Suprapubic skin (tissue), 4 donors: ENCODE data around the gene HDAC11. TPM values are rescaled to one million over a fixed set of nuclear protein-coding genes. Genes with fewer than 3 reads are reported as not detected.

ENCODE experiments used
- DNase-seq, 2 donors: peaks; one replicate each; pipeline ENCODE4 v3.0.0-alpha.2; 2019; ENCODE audit warnings: low spot score in 2 of 2
- H3K27ac ChIP-seq: fragments of 200-600 bp; sonication (generic); one replicate; pipeline ENCODE4 v1.5.1; 2019
- H3K27me3 ChIP-seq: fragments of 200-600 bp; sonication (generic); one replicate; pipeline ENCODE4 v1.5.1; 2019
- H3K36me3 ChIP-seq: fragments of 200-600 bp; sonication (generic); one replicate; pipeline ENCODE4 v1.5.1; 2019
- H3K4me1 ChIP-seq: fragments of 200-600 bp; sonication (generic); one replicate; pipeline ENCODE4 v1.5.1; 2019
- H3K4me3 ChIP-seq: fragments of 200-600 bp; sonication (generic); one replicate; pipeline ENCODE4 v1.5.1; 2019; ENCODE audit warnings: mild to moderate bottlenecking
- H3K9me3 ChIP-seq: fragments of 200-600 bp; sonication (generic); one replicate; pipeline ENCODE4 v1.5.1; 2019
- CTCF ChIP-seq, 2 donors: fragments of 200-600 bp in 1 of 2; fragments of 450-650 bp in 1 of 2; sonication (generic) in 1 of 2; IDR thresholded peaks; one replicate each; pipeline ENCODE4 v1.5.1; 2016 to 2019; ENCODE audit warnings: antibody characterized with exemption in 2 of 2, mild to moderate bottlenecking in 1 of 2, moderate library complexity in 1 of 2
- EP300 ChIP-seq: sonication (generic); formaldehyde crosslinking; IDR thresholded peaks from one replicate; pipeline ENCODE4 v1.6.1; 2017; ENCODE audit warnings: antibody characterized with exemption
- POLR2A ChIP-seq, 2 donors: fragments of 450-650 bp; IDR thresholded peaks; one replicate each; pipeline ENCODE4 v1.6.1; 2017; ENCODE audit warnings: antibody characterized with exemption in 2 of 2, mild to moderate bottlenecking in 2 of 2, moderate library complexity in 2 of 2
- POLR2AphosphoS5 ChIP-seq, 3 donors: sonication (generic); formaldehyde crosslinking; IDR thresholded peaks; one replicate each; pipeline ENCODE4 v1.6.1; 2017; ENCODE audit warnings: antibody characterized with exemption in 3 of 3
- WGBS: methylation state at CpG from one replicate; pipeline ENCODE4 v1.1.5; 2018; 5-methylcytosine and 5-hydroxymethylcytosine counted together
- total RNA-seq, 4 donors: library from RNA; depleted of rRNA; stranded (reverse); fragments of >200 nt; gene quantifications; one replicate each; pipeline ENCODE4 v1.1.0, GENCODE V29; 2016

The HDAC11 gene
- total RNA-seq, 4 donors from 2014 or later, result 16.7 to 28.3 (median 27.5) TPM

- Histone ChIP-seq H3K27me3 (no peaks in the 10 kb centered on the region), H3K27ac (peak overlapping the region; percentile 20), H3K9me3 (no peaks in the 10 kb centered on the region), H3K36me3 (peaks cover 5% of the 10 kb centered on the region), H3K4me3 (no peak overlapping the region), H3K4me1 (peaks cover 12% of the 10 kb centered on the region)
- no peak for DNase-seq
- TF ChIP-seq EP300 (no peak), POLR2A (IDR thresholded peaks at IDR 0.05) (no peak), POLR2AphosphoS5 (IDR thresholded peaks at IDR 0.05) (no peak), CTCF (IDR thresholded peaks at IDR 0.05) (no peak)
- 25% methylated on average over 14 of the region's 20 CpGs for WGBS
Measured at GRCh38 chr3:13507570-13508339, 27.6 kb downstream of the HDAC11 start.

GRCh38 chr3:13508496-13508895, 28.4 kb downstream of the HDAC11 start:
- no peak for DNase-seq
- no peak overlapping the region for H3K4me3 ChIP-seq
- WGBS, result 100% methylated on average over 2 of the region's 8 CpGs
- no peaks in the 10 kb centered on the region for H3K27me3 ChIP-seq
- peaks cover 20% of the 10 kb centered on the region for H3K4me1 ChIP-seq
- H3K9me3 ChIP-seq, result no peaks in the 10 kb centered on the region
- H3K27ac ChIP-seq, result no peak overlapping the region
- H3K36me3 ChIP-seq, result no peaks in the 10 kb centered on the region
- TF ChIP-seq POLR2AphosphoS5 (IDR thresholded peaks at IDR 0.05), result no peak
- TF ChIP-seq POLR2A (IDR thresholded peaks at IDR 0.05), result no peak
- TF ChIP-seq EP300, result no peak
- TF ChIP-seq CTCF (IDR thresholded peaks at IDR 0.05), result no peak

- Histone ChIP-seq H3K27ac (no peak overlapping the region), H3K36me3 (no peaks in the 10 kb centered on the region), H3K4me1 (peaks cover 27% of the 10 kb centered on the region), H3K4me3 (no peak overlapping the region), H3K9me3 (no peaks in the 10 kb centered on the region), H3K27me3 (no peaks in the 10 kb centered on the region)
- WGBS, result 99% methylated on average over 7 of the region's 15 CpGs
- DNase-seq, result peak in 1 of 2 donors; percentile 61
- no peak for TF ChIP-seq POLR2A (IDR thresholded peaks at IDR 0.05)
- TF ChIP-seq CTCF (IDR thresholded peaks at IDR 0.05), result no peak
- no peak for TF ChIP-seq POLR2AphosphoS5 (IDR thresholded peaks at IDR 0.05)
- TF ChIP-seq EP300, result no peak
Measured at GRCh38 chr3:13509059-13509815, 29.1 kb downstream of the HDAC11 start.

GRCh38 chr3:13509816-13510192, 29.7 kb downstream of the HDAC11 start:
- Histone ChIP-seq H3K36me3 (no peaks in the 10 kb centered on the region), H3K4me3 (no peak overlapping the region), H3K9me3 (no peaks in the 10 kb centered on the region), H3K27me3 (no peaks in the 10 kb centered on the region), H3K27ac (no peak overlapping the region), H3K4me1 (peaks cover 33% of the 10 kb centered on the region)
- TF ChIP-seq POLR2AphosphoS5 (IDR thresholded peaks at IDR 0.05) (no peak), POLR2A (IDR thresholded peaks at IDR 0.05) (no peak), CTCF (IDR thresholded peaks at IDR 0.05) (no peak), EP300 (no peak)
- no peak for DNase-seq
- 60% methylated on average over 2 of the region's 8 CpGs for WGBS

- H3K4me1 ChIP-seq, result peaks cover 50% of the 10 kb centered on the region
- H3K4me3 ChIP-seq, result no peak overlapping the region
- H3K27ac ChIP-seq, result peak overlapping the region; percentile 82
- TF ChIP-seq POLR2AphosphoS5 (IDR thresholded peaks at IDR 0.05) (no peak), CTCF (IDR thresholded peaks at IDR 0.05) (no peak), EP300 (no peak), POLR2A (IDR thresholded peaks at IDR 0.05) (no peak)
- DNase-seq, result no peak
- no peaks in the 10 kb centered on the region for H3K27me3 ChIP-seq
- 83% methylated on average over 7 of the region's 7 CpGs for WGBS
- no peaks in the 10 kb centered on the region for H3K9me3 ChIP-seq
- H3K36me3 ChIP-seq, result no peaks in the 10 kb centered on the region
Measured at GRCh38 chr3:13512451-13512850, 32.3 kb downstream of the HDAC11 start.
